ENCODE measurements around the gene DDX52. TPM values are rescaled to one million over a fixed set of nuclear protein-coding genes. Genes with fewer than 3 reads are reported as not detected.
A peak's percentile ranks its signal among the peaks of the same experiment; 100 is the strongest.

DDX52 gene
- total RNA-seq, 1 donor from 2014 or later, result 21.8 TPM

- no peak for DNase-seq (ENCODE audit: low read depth in 2 of 2)
Observed at GRCh38 chr17:37576281-37576680, 67.0 kb downstream of the DDX52 start.

- DNase-seq (ENCODE audit: low read depth in 2 of 2), result no peak
Observed at GRCh38 chr17:37574427-37574826, 68.8 kb downstream of the DDX52 start.

GRCh38 chr17:37571674-37572073, 71.6 kb downstream of the DDX52 start:
- DNase-seq (ENCODE audit: low read depth in 2 of 2), result no peak

- DNase-seq (ENCODE audit: low read depth in 2 of 2), result peak; percentile 30 to 72
Observed at GRCh38 chr17:37570527-37571093, 72.6 kb downstream of the DDX52 start.

- DNase-seq (ENCODE audit: low read depth in 2 of 2), result no peak
Observed at GRCh38 chr17:37568350-37569053, 74.7 kb downstream of the DDX52 start.

- no peak for DNase-seq (ENCODE audit: low read depth in 2 of 2)
Observed at GRCh38 chr17:37567538-37567937, 75.7 kb downstream of the DDX52 start.

GRCh38 chr17:37567137-37567536, 76.1 kb downstream of the DDX52 start:
- DNase-seq (ENCODE audit: low read depth in 2 of 2), result no peak

GRCh38 chr17:37564252-37564651, 79.0 kb downstream of the DDX52 start:
- DNase-seq (ENCODE audit: low read depth in 2 of 2), result no peak

GRCh38 chr17:37562016-37562745, 81.1 kb downstream of the DDX52 start:
- no peak for DNase-seq (ENCODE audit: low read depth in 2 of 2)

Other genes starting within 250 kb of the DDX52 start
- 30.6 and 41.2 TPM in 2 replicates for gene ACACA, start 236.6 kb downstream of the DDX52 start, total RNA-seq
- 11.9 and 13.4 TPM in 2 replicates for gene TADA2A, start 236.6 kb downstream of the DDX52 start, total RNA-seq
- 21.1 and 23.5 TPM in 2 replicates for gene DUSP14, start 153.6 kb downstream of the DDX52 start, total RNA-seq
- gene SYNRG, start 34.0 kb downstream of the DDX52 start, total RNA-seq, result 12.6 and 17.7 TPM in 2 replicates
- gene HNF1B, start 101.6 kb upstream of the DDX52 start, total RNA-seq, result not detected in 2 replicates